ENCODE measurements around the gene FAT2.
"Not testable (repeated sequence)": the region's sequence is repeated elsewhere in the genome, so short reads cannot be mapped to it uniquely, and the experiment has no call there.

FAT2 gene

GRCh38 chr5:151580239-151580638, 10.9 kb downstream of the FAT2 start:
- DNase-seq = no peak

- DNase-seq = not testable (repeated sequence)
These were observed 12.0 kb downstream of the FAT2 start for GRCh38 chr5:151579146-151579545.

GRCh38 chr5:151578326-151579025, 12.7 kb downstream of the FAT2 start:
- no peak for DNase-seq

GRCh38 chr5:151577566-151577965, 13.6 kb downstream of the FAT2 start:
- no peak for DNase-seq

- no peak for DNase-seq
These were observed 16.6 kb downstream of the FAT2 start for GRCh38 chr5:151574444-151574996.

- DNase-seq = no peak
These were observed 18.3 kb downstream of the FAT2 start for GRCh38 chr5:151572657-151573368.

GRCh38 chr5:151571270-151572173, 19.6 kb downstream of the FAT2 start:
- DNase-seq = no peak

- DNase-seq = no peak
These were observed 20.4 kb downstream of the FAT2 start for GRCh38 chr5:151570512-151571269.

- DNase-seq = no peak
These were observed 21.1 kb downstream of the FAT2 start for GRCh38 chr5:151570058-151570457.

GRCh38 chr5:151569132-151570046, 21.7 kb downstream of the FAT2 start:
- no peak for DNase-seq

GRCh38 chr5:151568036-151568435, 23.1 kb downstream of the FAT2 start:
- no peak for DNase-seq

GRCh38 chr5:151565971-151566370, 25.2 kb downstream of the FAT2 start:
- DNase-seq = no peak

GRCh38 chr5:151562019-151562707, 29.0 kb downstream of the FAT2 start:
- DNase-seq = no peak

- DNase-seq = no peak
These were observed 33.2 kb downstream of the FAT2 start for GRCh38 chr5:151557951-151558350.

- no peak for DNase-seq
These were observed 33.7 kb downstream of the FAT2 start for GRCh38 chr5:151557466-151557865.

GRCh38 chr5:151556806-151557205, 34.3 kb downstream of the FAT2 start:
- DNase-seq = no peak

- DNase-seq = no peak
These were observed 35.2 kb downstream of the FAT2 start for GRCh38 chr5:151555760-151556576.

- DNase-seq = no peak
These were observed 37.4 kb downstream of the FAT2 start for GRCh38 chr5:151553695-151554094.

- no peak for DNase-seq
These were observed 37.9 kb downstream of the FAT2 start for GRCh38 chr5:151553130-151553670.
